HG02852 (cell line): ENCODE results near the gene SYT10.
"Not testable (repeated sequence)": the region's sequence is repeated elsewhere in the genome, so short reads cannot be mapped to it uniquely, and the experiment has no call there.

Source experiments
- ATAC-seq: cut with Tn5 transposase; IDR thresholded peaks from one replicate; pipeline ENCODE4 v1.9.1; 2021; ENCODE audit warnings: mild to moderate bottlenecking, moderate library complexity; ENCODE audit not compliant: unreplicated experiment

SYT10 gene, protein sequence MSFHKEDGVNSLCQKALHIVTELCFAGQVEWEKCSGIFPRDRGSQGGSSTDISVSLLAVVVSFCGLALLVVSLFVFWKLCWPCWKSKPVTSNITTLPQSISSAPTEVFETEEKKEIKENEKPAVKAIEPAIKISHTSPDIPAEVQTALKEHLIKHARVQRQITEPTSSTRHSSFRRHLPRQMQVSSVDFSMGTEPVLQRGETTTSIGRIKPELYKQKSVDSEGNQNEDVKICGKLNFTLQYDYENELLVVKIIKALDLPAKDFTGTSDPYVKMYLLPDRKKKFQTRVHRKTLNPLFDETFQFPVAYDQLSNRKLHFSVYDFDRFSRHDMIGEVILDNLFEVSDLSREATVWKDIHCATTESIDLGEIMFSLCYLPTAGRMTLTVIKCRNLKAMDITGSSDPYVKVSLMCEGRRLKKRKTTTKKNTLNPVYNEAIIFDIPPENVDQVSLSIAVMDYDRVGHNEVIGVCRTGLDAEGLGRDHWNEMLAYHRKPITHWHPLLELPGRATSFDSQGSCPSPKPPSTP

DNA sequence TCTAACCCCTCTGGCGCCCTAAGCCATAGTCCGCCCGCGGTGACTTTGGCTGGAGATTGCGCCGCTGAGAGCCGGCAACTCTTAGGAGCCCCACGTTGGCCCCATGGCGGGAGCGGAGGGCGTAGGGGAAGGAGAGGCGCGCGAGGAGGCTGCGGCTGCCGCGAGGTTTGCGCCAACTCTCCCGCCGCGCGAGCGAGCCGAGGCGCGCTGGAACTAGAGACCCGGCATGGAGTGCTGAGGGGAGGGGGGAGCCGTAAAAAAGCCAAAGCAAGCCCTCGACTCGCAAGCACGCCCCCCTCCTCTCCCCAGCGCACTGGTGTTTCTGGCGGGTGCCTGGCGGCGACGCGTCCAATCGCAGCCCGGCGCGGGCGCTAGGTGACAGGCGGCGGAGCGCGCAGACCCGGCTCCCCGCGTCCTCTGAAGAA lies at the start of gene SYT10:
SYT10 (minus strand) TSS at position 233 of the 425 bp plus-strand sequence. CDS start 297 bp downstream, outside the sequence.
- ATAC-seq, result no peak

DNA sequence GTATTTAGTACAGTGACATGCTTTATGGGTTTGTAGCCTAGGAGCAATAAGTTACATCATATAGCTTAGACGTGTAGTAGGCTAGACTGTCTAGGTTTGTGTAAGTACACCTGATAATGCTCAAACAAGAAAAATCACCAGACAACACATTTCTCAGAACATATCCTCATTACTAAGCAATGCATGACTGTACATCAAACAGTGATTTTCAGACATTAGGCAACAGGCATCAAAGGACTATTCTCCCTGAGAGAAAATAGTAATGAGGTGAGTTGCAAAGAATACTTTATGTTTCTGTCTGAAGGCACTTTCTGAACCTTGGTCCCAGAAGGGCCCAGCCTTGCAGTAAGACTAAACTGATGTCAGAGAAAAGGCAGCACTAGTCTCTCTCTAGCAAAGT lies 48.4 kb upstream of the SYT10 start:
- no peak for ATAC-seq

DNA sequence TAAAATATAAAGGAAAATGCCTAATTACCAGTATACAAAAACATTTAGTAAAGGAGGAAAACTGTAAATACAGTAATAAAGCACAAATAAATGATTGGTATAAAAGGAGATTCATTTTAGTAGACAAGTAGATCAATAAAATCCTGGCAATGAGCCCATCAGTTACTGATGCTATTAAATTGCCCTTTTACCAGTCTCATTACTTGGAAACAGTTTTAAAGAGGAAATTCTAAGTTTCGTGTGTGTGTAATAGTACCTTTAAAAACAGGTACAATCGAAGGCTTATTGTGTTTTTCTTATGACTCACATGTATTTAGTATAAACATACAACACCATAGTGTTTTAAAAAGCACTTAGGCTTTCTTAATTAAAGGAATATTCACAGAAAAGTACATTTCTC lies 46.4 kb upstream of the SYT10 start:
- no peak for ATAC-seq

DNA sequence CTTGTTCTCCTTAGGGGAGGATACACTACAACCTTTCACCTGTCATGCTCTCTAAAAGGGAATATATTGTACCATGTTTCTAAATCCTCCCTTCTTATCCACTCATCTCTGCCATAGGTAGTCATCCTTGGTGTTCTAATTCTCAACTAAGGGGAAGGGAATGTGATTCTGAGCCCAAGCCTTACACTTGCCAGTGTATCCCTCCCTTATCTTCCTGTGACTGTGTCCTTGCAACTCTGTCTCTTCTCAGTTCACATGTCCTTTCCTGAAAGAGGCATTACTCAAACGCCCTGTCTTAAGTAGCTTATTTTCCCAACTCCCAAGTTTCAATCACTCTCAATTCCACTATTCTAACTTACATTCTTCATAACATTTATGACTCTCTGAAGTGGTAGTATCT lies 44.5 kb upstream of the SYT10 start:
- ATAC-seq, result no peak

DNA sequence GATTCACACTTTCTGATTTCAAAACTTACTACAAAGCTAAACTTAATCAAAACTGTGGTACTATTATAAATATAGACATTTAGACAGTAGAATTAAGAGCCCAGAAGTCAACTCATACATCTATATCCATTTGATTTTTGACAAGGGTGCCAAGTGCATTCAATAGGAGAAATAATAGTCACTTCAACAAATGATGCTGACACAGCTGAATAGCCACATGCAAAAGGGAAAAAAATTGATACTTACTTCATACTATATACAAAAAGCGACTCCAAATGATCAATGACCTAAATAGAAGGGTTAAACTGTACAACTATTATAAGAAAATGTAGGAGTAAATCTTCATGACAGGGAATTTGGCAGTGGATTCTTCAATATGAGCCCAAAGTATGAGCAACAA lies 40.7 kb upstream of the SYT10 start:
- ATAC-seq, result no peak

DNA sequence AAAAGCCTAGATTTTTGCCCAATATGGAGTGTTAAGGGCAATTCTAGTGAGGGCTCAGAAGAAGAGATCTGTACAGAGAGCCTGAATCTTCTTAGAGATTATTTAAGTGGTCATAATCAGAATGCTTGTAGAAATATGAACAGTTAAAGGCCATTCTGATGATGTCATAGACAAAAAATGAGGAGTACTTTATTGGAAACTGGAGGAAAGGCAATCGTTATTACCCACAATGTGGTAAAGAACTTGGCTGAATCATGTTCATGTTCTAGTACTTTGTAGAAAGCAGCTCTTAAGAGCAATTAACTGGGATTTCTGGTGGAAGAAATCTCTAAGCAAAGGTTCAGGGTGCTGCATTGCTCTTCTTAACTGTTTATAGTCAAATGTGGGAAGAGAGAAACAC lies 36.4 kb upstream of the SYT10 start:
- ATAC-seq, result no peak

DNA sequence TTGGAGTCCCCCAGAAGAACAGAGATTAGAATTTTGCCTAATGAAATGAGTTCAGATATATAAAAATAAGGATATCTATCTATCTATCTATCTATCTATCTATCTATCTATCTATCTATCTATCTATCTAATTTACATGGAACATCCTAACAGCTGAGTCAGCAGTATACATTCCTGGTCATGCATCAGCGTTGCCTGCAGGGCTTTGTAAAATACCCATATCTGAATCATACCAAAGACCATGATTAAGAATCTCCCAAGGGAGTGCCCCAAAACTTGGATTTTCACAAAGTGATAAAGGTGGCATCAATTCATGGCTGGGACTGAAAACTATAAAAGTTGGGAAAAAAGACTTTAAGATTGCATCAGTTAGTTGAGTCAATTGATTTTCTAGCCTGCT lies 32.7 kb upstream of the SYT10 start:
- no peak for ATAC-seq

DNA sequence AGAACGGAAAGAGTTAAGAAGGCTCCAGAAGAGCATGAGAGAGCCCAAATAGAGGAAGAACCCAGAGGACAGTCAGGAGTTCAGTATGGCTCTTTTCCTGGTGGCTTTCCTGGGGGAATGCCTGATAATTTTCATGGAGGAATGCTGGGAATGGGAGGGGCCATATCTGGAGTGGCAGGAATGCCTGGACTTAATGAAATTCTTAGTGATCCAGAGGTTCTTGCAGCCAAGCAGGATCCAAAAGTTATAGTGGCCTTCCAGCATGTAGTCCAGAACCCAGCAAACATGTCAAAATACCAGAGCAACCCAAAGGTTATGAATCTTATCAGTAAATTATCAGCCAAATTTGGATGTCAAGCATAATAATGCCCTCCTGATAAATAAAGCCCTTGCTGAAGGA lies 15.5 kb upstream of the SYT10 start:
- no peak for ATAC-seq

DNA sequence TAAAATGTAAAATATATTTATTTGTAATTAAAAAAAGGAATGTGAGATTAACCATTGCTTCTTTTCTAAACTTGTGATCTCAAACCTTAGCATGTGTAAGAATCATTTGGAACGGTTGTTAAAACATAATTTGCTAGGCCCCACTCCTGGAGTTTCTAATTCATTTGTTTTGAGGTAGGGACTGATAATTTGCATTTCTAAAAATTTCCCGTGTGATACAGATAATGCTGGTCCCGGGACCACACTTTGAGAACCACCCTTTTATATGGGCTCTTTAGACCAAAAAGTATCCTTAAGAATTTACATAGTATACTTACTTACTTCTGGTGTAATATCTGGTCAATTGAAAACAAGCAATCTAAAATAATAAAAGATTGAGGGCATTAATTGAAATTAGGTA lies 10.9 kb upstream of the SYT10 start:
- no peak for ATAC-seq

DNA sequence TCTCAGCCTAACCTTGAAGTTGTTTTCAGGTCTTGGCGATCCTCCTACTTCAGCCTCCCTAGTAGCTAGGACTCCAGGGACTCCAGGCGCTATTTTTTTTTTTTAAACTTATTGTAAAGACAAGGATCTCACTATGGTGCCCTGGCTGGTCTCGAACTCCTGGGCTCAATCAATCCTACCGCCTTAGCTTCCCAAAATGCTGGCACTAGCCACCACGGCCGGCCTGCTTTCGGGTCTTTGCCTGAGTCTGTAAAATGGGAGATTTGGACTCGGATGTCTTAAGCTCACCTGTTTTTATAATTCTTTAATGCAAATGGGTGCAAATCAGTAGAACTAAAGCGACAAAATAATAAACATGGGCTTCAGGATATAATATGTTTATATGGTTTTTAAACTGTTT lies 858 bp upstream of the SYT10 start:
- no peak for ATAC-seq

DNA sequence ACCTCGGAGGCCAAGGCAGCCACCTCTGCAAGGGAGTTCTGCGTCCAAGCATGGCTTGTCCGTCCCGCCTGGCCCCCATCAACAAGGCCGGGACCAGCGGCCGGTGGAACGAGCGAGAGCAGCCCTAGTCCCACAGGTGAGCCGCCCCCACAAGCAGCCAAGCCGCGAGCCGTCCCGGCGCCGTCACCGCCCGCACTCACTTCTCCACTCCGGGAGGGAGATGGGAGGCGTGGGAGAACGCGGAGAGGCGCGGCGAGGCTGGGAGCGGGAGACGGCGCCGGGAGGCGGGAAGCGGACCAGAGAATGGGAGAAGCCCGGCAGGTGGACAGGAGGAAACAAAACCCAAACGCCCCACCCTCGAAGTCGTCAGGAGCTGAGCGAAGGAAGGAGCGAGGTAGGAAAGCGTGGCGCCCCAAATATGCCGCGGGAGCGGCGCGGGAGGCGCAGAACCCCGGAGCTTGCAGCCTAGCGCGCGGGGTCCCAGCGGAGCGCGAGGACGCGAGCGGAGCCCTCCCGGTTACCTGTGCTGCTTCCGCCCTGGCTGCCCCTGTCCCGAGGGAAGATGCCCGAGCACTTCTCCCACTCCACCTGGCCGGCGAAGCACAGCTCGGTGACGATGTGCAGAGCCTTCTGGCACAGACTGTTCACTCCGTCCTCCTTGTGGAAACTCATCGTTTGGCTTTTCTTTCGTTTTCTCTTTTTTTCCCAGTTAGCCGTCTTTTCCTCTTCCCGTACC lies 600 bp downstream of the SYT10 start:
- no peak for ATAC-seq

DNA sequence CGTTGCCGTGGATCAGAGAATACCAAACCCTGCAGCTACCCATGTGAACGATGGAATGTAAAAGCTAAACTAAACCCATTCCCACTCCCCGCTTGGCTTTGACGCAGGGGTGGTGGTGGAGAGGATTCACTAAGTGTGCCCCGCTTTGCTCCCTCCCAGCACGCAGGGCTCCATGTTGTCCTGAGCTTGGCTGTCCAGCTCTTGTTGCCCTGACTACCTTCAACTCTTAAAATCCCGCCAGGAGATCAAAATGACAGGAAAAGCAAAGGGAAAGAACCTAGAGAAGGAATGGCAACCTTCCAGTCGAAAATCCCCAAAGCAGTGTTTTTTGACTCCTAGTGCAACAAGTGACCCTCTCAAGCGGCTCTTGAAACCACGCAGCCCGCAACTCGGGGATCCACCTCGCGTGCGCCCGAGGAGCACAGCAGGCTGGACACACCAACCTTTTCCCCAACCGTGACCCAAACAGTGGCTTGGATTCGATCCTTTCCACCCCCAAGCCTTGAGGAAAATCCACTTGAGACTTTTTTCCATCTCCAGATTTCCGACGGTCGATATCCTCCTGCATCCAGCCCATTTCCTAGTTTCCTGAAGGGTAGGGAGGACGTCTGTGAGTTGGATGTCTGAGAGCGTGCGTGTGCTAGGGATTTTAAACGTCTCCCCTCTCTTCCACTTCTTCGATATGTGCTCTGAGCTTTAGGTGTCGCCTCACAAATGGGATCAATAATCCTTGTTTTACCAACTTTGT lies 1.4 kb downstream of the SYT10 start:
- ATAC-seq, result no peak

DNA sequence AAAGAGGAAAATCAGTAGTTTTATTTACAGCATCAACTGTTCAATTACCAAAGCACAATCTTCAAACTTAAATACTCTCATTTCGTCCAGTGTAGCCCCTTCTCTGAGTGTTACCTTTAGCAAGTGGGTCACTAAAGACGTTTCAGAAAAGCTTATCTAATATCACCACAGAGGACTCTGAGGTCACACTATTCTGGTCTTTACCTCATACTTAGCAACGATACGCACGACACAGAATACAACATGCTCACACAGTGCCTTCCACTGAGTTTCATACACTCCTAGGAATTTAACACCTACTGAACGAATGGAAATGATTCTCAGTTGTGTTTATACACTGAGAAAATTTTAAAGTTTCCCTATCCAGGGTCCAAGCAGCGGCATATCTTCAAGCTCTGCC lies 2.0 kb downstream of the SYT10 start:
- ATAC-seq, result no peak

DNA sequence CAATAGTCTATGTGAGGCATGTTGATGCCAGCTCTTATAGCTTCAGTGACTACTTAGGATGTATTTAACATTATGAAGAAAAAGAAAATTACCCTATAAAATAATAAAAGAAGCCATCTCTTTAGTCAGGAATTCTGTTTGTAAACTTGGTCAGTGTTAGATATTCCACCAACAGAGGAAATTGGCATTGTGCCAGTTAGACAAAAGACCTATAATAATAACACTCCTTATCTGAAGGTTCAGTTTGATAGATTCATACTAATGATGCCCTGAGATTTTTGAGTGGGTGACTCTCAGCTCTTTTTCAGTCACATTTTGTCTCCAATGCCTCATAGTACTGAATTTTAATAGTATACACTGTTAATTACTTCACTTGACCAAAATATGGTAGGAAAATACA lies 6.6 kb downstream of the SYT10 start:
- ATAC-seq, result no peak

DNA sequence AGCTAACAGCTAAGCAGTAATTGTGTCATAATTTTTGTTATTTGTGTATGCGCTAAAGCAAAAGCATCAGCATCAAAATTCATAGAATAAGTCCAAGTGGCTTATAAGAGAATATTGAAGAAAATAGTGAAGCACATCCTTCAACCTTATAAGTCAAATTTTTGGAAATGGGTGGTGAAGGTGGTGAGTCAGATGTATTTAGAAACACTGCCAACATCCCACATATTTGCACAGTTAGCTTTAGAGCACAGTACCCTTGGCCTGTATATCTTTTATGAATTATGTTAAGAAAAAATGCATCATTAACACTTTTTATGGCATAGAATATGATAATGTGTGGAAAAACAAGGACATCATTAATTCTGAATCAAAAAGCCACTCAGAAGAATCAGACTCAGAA lies 8.0 kb downstream of the SYT10 start:
- ATAC-seq, result no peak

DNA sequence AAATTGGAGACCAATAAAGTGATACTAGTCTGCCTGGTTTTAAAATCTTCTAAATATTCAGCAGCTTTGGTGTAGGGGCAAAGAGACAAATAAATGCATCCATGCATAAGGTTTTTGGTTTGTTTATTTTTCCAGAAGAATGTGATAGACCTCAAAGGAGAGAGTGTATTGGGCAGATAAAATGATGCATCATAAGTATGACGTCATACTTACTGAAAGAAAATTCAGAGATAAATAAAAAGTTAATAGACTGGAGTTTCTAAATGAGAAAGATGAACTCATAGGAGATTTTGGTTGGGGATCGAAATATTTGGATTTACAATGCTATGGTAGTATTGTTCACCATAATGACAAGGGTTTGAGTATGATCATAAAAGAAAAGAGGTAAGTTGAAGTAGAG lies 10.2 kb downstream of the SYT10 start:
- no peak for ATAC-seq

DNA sequence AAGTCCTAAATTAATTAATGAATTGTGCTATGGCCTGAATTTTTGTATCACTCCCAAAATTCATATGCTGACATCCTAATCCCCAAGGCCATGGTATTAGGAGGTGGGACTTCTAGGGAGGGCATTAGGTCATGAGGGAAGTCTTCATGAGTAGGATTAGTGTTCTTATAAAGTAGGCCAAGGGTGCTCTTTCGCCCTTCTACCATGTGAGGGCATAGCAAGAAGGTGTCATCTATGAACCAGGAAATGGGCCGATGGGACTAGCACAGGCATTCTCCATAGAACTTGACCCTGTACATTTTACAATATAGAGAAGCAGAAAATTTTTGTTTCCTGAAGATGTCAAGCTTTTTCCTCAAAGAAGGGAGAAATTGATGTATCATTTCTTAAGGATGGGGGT lies 12.5 kb downstream of the SYT10 start:
- ATAC-seq, result no peak

DNA sequence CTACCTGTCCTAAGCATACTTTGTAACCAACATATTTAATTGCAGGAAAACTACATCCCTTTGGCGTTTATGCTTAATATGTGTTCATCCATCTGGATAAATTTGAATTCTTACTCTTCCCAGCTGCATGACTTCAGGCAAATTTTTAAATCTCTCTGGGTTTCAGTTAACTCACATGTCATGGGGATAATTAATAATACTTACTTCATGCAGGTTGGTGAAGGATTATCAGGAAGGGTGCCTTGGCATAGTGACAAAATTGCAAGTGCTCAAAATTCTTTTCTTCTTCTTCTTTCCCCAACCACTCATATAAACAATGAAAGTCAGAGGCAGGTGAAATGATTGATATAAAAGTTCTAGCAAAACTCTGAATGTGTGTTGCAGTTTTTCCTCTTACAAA lies 15.9 kb downstream of the SYT10 start:
- no peak for ATAC-seq

DNA sequence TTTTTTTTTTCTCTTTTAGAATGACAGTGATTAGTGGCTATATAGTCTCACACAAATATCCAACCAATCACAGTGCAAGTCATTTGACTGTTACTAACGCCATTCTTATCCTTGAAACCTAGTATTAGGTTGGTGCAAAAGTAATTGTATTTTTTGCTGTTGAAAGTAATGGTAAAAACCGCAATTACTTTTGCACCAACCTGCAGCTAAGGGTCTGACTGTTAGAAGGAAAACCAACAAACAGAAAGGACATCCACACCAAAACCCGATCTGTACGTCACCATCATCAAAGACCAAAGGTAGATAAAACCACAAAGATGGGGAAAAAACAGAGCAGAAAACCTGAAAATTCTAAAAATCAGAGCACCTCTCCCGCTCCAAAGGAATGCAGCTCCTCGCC lies 27.2 kb downstream of the SYT10 start:
- ATAC-seq, result not testable (repeated sequence)

DNA sequence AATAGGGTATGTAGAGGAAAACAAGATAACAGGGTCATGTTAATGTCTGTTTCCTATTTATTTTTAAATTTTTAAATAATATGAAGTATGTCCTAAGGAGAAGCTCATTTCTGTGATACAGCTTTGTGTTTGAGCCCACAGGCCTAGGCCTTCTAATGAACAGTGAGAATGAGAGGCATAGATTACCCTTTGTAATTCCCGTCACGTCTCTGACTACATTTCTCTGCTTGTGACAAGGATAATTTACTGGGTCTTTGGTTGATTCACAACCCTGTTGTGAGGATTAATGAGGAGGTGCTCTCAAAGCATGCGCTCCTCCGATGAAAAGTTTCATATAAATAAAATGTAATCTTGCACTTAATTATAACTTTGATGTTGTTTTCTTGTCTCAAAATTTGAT lies 56.1 kb downstream of the SYT10 start:
- no peak for ATAC-seq

DNA sequence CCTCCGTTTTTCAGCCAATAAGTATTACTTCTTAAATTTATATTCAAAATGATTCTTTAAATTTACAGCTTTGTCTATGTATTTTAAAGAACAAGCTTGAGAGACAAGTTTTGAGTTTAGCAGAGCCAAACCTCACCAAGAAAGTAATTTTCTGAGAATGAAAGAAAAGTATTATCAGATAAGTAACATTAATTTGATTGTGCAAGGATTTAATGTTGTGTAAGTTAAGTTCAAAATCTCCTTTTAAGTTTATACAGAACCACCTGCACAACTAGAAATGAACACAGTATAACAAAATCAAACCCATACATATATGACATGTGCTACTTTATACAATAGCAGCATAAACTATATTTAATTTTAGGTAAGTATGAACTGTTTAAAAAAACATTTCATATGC lies 63.5 kb downstream of the SYT10 start:
- ATAC-seq, result no peak

DNA sequence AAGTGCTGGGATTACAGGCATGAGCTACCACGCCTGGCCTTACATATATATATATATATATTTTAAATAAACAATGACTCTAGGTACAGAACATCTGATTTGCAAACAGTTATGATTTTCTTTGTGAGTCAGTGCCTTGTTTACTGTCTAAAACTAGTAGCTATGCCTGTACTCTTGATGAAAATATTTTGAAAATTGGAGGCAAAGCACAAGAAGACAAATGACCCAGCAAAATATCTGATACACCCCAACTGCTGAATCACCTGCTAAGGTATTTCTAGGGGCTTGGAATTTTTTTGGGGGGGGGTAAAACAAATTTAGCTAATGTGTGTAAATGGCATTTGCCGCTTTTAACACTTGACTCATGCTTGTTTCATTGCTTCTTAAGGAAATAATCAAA lies 69.3 kb downstream of the SYT10 start:
- no peak for ATAC-seq
